Keratinocyte (primary cell): ENCODE results near the gene BPNT1. TPM values are rescaled to one million over a fixed set of nuclear protein-coding genes. Genes with fewer than 3 reads are reported as not detected.

Experiments
- DNase-seq: peaks from one replicate; pipeline ENCODE4 v3.0.0-alpha.2; 2011; ENCODE audit warnings: low read depth, missing footprints, low spot score
- FAIRE-seq: peaks from 2 replicates; lab custom pipeline; 2011; peaks lifted over from hg19 to GRCh38; lab: Jason Lieb, UNC
- H2AFZ ChIP-seq: 2 replicates; pipeline ENCODE4 v1.6.0; 2012; ENCODE audit warnings: low read length, control low read depth, inconsistent platforms; ENCODE audit not compliant: control insufficient read depth
- H3K27ac ChIP-seq: 2 replicates; pipeline ENCODE4 v1.5.1; 2011; ENCODE audit warnings: low read length; ENCODE audit not compliant: control insufficient read depth, insufficient read depth
- H3K27me3 ChIP-seq: 3 replicates; pipeline ENCODE4 v1.6.0; 2011; ENCODE audit warnings: low read length; ENCODE audit not compliant: control insufficient read depth, insufficient read depth; ENCODE audit errors: extremely low read depth
- H3K36me3 ChIP-seq, 2 experiments: 2 replicates in 1 of 2; 3 replicates in 1 of 2; pipeline ENCODE4 v1.5.1; 2011; ENCODE audit warnings: low read length in 2 of 2, mild to moderate bottlenecking in 1 of 2; ENCODE audit not compliant: control insufficient read depth in 2 of 2, insufficient read depth in 2 of 2; ENCODE audit errors: extremely low read depth in 1 of 2
- H3K4me1 ChIP-seq: 3 replicates; pipeline ENCODE4 v1.5.1; 2011; ENCODE audit warnings: low read length; ENCODE audit not compliant: control insufficient read depth, insufficient read depth; ENCODE audit errors: extremely low read depth
- H3K4me2 ChIP-seq: 3 replicates; pipeline ENCODE4 v1.6.0; 2011; ENCODE audit warnings: low read depth, low read length; ENCODE audit not compliant: control insufficient read depth, insufficient read depth; ENCODE audit errors: extremely low read depth
- H3K4me3 ChIP-seq, 3 experiments: fragments of 200-600 bp in 1 of 3; sonication (generic) in 1 of 3; 2 replicates in 2 of 3; 3 replicates in 1 of 3; pipeline ENCODE4 v1.5.1; 2011 to 2016; ENCODE audit warnings: low read length in 3 of 3, mild to moderate bottlenecking in 3 of 3, control low read depth in 2 of 3, inconsistent platforms in 1 of 3, low read depth in 1 of 3, mixed read lengths in 1 of 3, mixed run types in 1 of 3, moderate library complexity in 1 of 3; ENCODE audit not compliant: control insufficient read depth in 2 of 3, insufficient read depth in 2 of 3; ENCODE audit errors: extremely low read depth in 1 of 3
- H3K79me2 ChIP-seq: 2 replicates; pipeline ENCODE4 v1.6.0; 2012; ENCODE audit warnings: low read length; ENCODE audit not compliant: control insufficient read depth, insufficient read depth
- H3K9ac ChIP-seq: 3 replicates; pipeline ENCODE4 v1.6.0; 2011; ENCODE audit warnings: low read length; ENCODE audit not compliant: control insufficient read depth, insufficient read depth; ENCODE audit errors: extremely low read depth
- H3K9me1 ChIP-seq: 3 replicates; pipeline ENCODE4 v1.6.0; 2011; ENCODE audit warnings: low read length; ENCODE audit not compliant: control insufficient read depth, insufficient read depth; ENCODE audit errors: extremely low read depth
- H3K9me3 ChIP-seq: 2 replicates; pipeline ENCODE4 v1.5.1; 2012; ENCODE audit warnings: low read depth, low read length; ENCODE audit not compliant: control insufficient read depth
- H4K20me1 ChIP-seq: 3 replicates; pipeline ENCODE4 v1.6.0; 2011; ENCODE audit warnings: low read length; ENCODE audit not compliant: control insufficient read depth, insufficient read depth; ENCODE audit errors: extremely low read depth
- CTCF ChIP-seq, 3 experiments: IDR thresholded peaks in 1 of 3; conservative IDR thresholded peaks in 1 of 3; optimal IDR thresholded peaks in 1 of 3; 2 replicates in 2 of 3; 3 replicates in 1 of 3; pipeline versions ENCODE3 to v1.5.1; 2011; ENCODE audit warnings: low read length in 3 of 3, mild to moderate bottlenecking in 3 of 3, moderate library complexity in 2 of 3, control low read depth in 1 of 3, inconsistent platforms in 1 of 3; ENCODE audit not compliant: insufficient read depth in 2 of 3; ENCODE audit errors: extremely low read depth in 1 of 3
- EZH2 ChIP-seq: IDR thresholded peaks from one replicate; pipeline ENCODE4 v1.6.1; 2012; ENCODE audit warnings: inconsistent platforms, mild to moderate bottlenecking, low read length, moderate library complexity
- dilution Hi-C: fragments of 300-500 bp; cut with MboI; formaldehyde crosslinking; loops from one replicate; pipeline ENCODE4 v1.7.0; 2020; ENCODE audit warnings: low sequenced_read_pairs; ENCODE audit not compliant: extremely low pct_ligation_motif_present
- polyA plus RNA-seq, 5 experiments: library from polyadenylated mRNA; depleted of rRNA in 3 of 5; stranded (reverse) in 3 of 5; stranded (forward) in 1 of 5; unstranded in 1 of 5; fragments of >200 nt; gene quantifications; 1 replicate in 1 of 5; 2 replicates in 3 of 5; 3 replicates in 1 of 5; pipeline versions ENCODE4 v1.2.1 to v1.2.3, GENCODE V29; 2011 to 2012; ENCODE audit warnings: missing spikeins in 2 of 5, low read depth in 1 of 5, low replicate concordance in 1 of 5

The BPNT1 gene
- polyA plus RNA-seq, 1 donor (not counting 4 experiments of a cell fraction or from before 2014, with no cell fraction given): 53.7 TPM

GRCh38 chr1:220067269-220068204 lies 22.1 kb downstream of the BPNT1 start:
- peak overlapping the region; percentile 16 for H3K27ac ChIP-seq

GRCh38 chr1:220062629-220063028 lies 27.0 kb downstream of the BPNT1 start:
- dilution Hi-C loops: no loop called here
- H3K9me1 ChIP-seq: no peaks in the 10 kb centered on the region
- DNase-seq (no peak), FAIRE-seq (no peak)
- H3K36me3 ChIP-seq: peaks cover 0 to 9% of the 10 kb centered on the region in 2 experiments
- no peak overlapping the region for H3K4me2 ChIP-seq
- H3K4me1 ChIP-seq: peaks cover 6% of the 10 kb centered on the region
- TF ChIP-seq EZH2: no peak
- TF ChIP-seq CTCF (optimal IDR thresholded peaks at IDR 0.05 in 1 of 3, IDR thresholded peaks at IDR 0.05 in 1 of 3, conservative IDR thresholded peaks at IDR 0.05 in 1 of 3; ENCODE audit: extremely low read depth in 1 of 3, insufficient read depth in 2 of 3, low read length in 3 of 3): no peak
- no peaks in the 10 kb centered on the region for H3K79me2 ChIP-seq
- no peaks in the 10 kb centered on the region for H3K27me3 ChIP-seq
- no peaks in the 10 kb centered on the region for H3K9me3 ChIP-seq
- no peak overlapping the region for H2AFZ ChIP-seq
- no peaks in the 10 kb centered on the region for H4K20me1 ChIP-seq
- no peak overlapping the region for H3K4me3 ChIP-seq
- no peak overlapping the region for H3K27ac ChIP-seq
- no peak overlapping the region for H3K9ac ChIP-seq

More at GRCh38 chr1:220067269-220068204, 22.1 kb downstream of the BPNT1 start:
- Histone ChIP-seq H3K4me3 (no peak overlapping the region), H3K9ac (no peak overlapping the region), H4K20me1 (no peaks in the 10 kb centered on the region), H3K9me1 (no peaks in the 10 kb centered on the region), H3K27me3 (no peaks in the 10 kb centered on the region), H2AFZ (no peak overlapping the region), H3K4me2 (no peak overlapping the region), H3K9me3 (no peaks in the 10 kb centered on the region), H3K79me2 (no peaks in the 10 kb centered on the region), H3K4me1 (peaks cover 8% of the 10 kb centered on the region), H3K36me3 (peaks cover 2 to 8% of the 10 kb centered on the region in 2 experiments)
- dilution Hi-C loops: no loop called here
- FAIRE-seq (peak; percentile 81), DNase-seq (peak; percentile 48)
- no peak for TF ChIP-seq CTCF (optimal IDR thresholded peaks at IDR 0.05 in 1 of 3, IDR thresholded peaks at IDR 0.05 in 1 of 3, conservative IDR thresholded peaks at IDR 0.05 in 1 of 3; ENCODE audit: extremely low read depth in 1 of 3, insufficient read depth in 2 of 3, low read length in 3 of 3)
- no peak for TF ChIP-seq EZH2
